Activated CD4-positive, CD25-positive, alpha-beta regulatory T cell (primary cell): Measurements from ENCODE around the gene IDI2.
"Not testable (repeated sequence)": the region's sequence is repeated elsewhere in the genome, so short reads cannot be mapped to it uniquely, and the experiment has no call there.

Source experiments
- DNase-seq, 4 experiments: peaks; one replicate each; lab custom pipeline; 2025; lab: John Stamatoyannopoulos, UW

The IDI2 gene

GRCh38 chr10:1025683-1026082 is at the start of gene IDI2:
Gene IDI2 (minus strand): TSS chr10:1025859. CDS start chr10:1024723, 1,136 bp downstream.
- DNase-seq: no peak

GRCh38 chr10:1074748-1075308 is 49.2 kb upstream of the IDI2 start:
- no peak for DNase-seq

GRCh38 chr10:1074052-1074747 is 48.5 kb upstream of the IDI2 start:
- DNase-seq: no peak

DNA sequence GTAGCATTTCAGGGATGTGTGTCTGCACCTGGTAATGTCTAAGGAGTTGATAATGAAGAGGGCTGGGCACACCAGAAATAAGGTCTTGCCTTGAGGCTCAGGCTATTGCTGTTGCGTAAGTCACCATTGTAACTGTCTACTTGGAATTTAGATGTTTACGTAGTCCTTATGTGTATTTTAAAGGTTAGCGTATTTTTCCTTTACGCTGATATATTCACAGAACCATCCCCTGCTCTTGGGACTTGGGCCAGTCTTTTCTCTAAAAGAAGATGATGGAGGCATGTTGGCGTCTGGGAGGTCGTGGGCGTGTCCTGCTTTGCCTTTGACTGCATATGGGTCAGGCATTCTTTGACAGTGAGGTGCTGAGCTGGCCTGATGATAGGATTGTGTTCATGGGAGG is 45.3 kb upstream of the IDI2 start:
- no peak for DNase-seq

GRCh38 chr10:1068380-1069361 is 43.0 kb upstream of the IDI2 start:
- DNase-seq: no peak

DNA sequence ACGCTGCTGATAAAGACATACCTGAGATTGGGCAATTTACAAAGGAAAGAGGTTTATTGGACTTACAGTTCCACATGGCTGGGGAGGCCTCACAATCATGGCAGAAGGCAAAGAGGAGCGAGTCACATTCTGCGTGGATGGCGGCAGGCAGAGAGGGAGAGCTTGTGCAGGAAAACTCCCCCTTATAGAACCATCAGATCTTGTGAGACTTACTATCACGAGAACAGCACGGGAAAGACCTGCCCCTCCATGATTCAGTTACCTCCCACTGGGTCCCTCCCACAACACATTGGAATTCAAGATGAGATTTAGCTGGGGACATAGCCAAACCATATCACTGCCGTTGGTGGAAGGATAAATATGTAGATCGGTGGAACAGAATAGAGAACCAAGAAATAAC is 41.1 kb upstream of the IDI2 start:
- not testable (repeated sequence) for DNase-seq

DNA sequence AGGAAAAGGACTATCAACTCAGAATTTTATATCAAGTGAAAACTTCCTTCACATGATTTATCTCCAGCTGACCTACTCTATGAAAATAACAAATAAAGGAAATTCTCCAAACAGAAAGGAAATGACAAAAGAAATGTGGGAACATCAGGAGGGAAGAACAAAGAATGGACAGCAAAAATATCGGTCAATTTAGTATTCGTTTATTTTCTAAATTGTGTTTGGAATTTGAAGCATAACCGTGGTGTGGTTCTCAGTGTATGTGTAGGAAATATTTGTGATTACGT is 39.2 kb upstream of the IDI2 start:
- no peak for DNase-seq

DNA sequence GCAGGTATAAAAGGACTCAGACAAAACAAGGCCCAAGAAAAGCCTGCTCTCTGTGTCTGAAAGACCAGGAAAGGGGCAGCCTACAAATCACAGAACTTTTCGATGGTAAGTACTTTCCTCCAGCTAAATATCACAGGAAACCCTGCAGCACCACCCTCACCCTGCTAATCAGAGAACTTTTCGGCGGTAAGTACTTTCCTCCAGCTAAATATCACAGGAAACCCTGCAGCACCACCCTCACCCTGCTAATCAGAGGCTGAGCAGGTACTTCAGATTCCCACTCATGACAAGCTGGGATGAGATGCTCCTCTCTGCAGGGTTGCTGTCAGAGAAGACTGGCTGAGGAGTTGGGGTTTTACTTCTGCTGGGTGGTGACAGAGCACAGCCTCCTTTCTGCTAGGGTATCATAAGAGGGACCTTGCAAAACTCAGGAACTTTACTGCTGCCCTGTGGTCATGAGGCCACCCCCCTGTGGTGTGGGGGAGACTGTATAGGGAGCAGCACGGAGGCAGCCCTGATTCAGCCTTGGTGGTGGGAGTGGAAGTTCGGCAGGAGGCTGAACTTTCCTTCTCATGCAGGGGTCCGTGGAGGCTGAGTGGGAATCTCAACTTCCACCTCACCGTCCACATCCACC is 37.7 kb upstream of the IDI2 start:
- DNase-seq: no peak

DNA sequence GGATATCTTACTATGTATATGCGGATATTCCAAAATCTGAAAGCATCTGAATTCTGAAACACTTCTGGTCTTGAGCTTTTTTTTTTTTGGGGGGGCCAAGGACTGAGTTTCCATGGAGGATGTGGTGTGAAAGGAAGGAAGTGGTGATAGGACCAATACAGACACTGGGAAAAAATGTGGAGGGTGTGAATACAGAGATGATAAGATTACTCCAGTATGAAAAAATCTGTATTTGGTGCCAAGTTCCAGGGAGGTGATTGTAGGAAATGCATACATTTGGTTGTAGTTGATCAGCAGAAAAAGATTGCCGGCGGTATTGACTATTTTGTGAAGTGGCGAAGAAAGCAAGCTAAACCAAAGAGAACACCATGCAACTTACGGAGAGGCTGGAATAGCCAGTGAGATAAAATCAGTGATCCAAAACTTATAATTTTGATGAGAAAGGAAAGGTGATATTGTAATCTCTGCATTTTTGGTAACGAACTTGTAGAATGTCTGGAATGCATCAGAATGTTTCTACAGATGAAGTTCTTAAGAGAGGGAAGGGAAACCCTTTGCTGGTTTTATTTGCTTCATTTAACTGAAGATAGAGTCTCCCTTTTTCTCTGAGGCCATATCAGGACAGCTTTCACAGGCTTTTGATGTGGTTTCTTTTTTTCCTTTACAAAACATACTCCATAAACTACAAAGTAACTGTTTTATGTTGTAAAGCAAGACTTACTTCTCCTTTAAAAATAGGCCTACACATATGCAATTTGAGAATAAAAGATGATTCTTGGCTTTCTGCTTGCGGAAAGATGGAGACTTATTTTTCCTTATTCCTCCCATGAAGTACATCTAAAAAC is 36.5 kb upstream of the IDI2 start:
- DNase-seq: no peak

- DNase-seq: no peak
These were observed 34.2 kb upstream of the IDI2 start for GRCh38 chr10:1059902-1060301.

DNA sequence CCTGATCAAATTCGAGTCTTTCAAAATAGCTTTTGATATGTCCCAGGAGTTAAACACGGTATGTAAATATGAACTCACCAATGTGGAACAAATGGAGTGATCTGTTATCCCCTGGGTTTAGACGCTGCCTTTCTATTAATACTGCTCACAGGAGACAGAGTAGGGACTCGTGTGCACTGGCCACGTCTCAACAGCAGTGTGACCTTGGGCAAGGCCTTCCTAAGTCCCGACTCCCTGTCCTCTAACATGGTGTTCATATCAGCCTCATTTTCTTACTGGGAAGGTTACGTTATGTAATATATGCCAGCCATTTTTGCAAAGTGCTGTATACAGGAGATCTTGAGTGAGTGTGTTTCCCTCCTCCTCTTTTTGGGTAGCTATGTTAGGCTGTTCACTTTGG is 32.4 kb upstream of the IDI2 start:
- DNase-seq: no peak

DNA sequence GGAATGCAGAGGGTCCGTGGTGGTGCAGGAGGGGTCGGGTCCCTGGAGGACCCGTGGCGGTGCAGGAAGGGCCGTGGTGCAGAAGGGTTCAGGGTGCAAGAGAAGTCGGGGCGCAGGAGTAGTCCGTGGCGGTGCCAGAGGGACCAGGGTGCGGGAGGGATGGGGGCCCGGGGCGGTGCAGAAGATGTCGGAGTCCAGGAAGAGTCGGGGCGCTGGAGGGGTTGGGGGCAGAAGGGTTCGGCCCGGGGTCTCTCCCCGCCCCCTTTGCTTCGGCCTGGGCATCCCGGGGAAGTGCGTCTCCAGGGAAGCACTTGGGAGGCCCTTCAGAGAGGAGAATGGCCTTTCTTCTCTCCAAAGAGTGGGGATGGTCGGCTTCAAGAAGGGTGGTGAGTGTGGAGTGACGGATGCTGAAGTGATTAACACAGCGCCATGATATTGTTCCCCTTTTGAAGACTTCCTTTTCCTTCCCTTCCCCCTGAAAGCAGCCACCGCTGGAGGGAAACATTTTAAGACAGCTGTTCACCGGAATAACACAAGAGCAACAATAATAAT is 31.5 kb upstream of the IDI2 start:
- DNase-seq: no peak

GRCh38 chr10:1056326-1057105 is 30.9 kb upstream of the IDI2 start, which contains the start of gene WDR37:
Gene WDR37 (plus strand): TSS chr10:1056385. CDS start chr10:1072156, 15,771 bp downstream.
- DNase-seq: peak; percentile 76 to 87 (median 81)

GRCh38 chr10:1054684-1055083 is 29.0 kb upstream of the IDI2 start:
- no peak for DNase-seq

- no peak for DNase-seq
These were observed 24.9 kb upstream of the IDI2 start for GRCh38 chr10:1050554-1050953.

DNA sequence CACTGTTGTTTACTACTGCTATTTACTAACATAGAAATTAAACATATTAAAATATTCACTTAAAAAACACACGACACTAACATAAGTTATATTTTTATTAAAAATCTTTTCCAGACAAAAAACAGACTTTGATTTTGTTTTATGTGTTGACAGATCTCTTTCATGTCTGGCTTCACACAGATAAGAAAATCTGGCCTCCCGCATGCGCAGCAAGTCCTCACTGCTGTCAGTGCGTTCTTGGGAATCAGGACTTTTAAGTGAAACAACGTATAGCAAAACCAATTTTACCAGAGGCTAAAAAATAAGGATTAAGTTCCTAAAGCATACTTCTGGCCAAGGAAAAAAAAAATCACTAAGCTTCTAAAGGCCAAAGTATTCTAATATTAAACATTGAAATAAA is 24.5 kb upstream of the IDI2 start:
- no peak for DNase-seq

- DNase-seq: no peak
These were observed 23.8 kb upstream of the IDI2 start for GRCh38 chr10:1049425-1049958.

- DNase-seq: peak; percentile 95 to 98 (median 96)
These were observed 23.2 kb upstream of the IDI2 start, which contains the start of gene IDI1 for GRCh38 chr10:1048732-1049424. Gene IDI1 (minus strand): TSS chr10:1049119. CDS start chr10:1049003, 116 bp downstream.

GRCh38 chr10:1048349-1048731 is 22.7 kb upstream of the IDI2 start:
- peak in 3 of 4 experiments; percentile 31 to 65 (median 43) for DNase-seq
